ENCODE measurements around the gene ESYT1.

DNA sequence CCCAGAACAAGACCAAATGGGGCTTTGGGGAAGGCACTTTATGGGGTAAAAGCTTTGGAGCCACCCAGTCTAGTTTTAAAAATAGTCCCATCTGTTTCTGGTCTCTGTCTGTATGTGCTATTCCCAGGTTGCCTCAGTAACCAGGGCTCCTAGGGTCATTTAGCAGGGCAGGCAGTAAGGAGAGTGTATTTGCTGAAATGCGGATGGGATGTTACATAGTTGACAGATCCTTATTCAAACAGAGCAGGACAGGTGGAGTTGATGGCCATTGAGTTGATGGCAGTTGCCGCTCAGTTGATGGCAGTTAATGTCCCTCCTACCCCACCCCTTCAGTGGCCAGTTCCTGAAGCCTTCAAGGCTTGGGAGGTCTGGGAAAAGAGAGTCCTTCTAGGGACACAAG is 5.4 kb upstream of the ESYT1 start:
- TF ChIP-seq, protein P1, sequence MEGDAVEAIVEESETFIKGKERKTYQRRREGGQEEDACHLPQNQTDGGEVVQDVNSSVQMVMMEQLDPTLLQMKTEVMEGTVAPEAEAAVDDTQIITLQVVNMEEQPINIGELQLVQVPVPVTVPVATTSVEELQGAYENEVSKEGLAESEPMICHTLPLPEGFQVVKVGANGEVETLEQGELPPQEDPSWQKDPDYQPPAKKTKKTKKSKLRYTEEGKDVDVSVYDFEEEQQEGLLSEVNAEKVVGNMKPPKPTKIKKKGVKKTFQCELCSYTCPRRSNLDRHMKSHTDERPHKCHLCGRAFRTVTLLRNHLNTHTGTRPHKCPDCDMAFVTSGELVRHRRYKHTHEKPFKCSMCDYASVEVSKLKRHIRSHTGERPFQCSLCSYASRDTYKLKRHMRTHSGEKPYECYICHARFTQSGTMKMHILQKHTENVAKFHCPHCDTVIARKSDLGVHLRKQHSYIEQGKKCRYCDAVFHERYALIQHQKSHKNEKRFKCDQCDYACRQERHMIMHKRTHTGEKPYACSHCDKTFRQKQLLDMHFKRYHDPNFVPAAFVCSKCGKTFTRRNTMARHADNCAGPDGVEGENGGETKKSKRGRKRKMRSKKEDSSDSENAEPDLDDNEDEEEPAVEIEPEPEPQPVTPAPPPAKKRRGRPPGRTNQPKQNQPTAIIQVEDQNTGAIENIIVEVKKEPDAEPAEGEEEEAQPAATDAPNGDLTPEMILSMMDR (IDR thresholded peaks at IDR 0.05): no peak
- no peak for TF ChIP-seq EP300 (IDR thresholded peaks at IDR 0.05)
- no peak for TF ChIP-seq POLR2A (IDR thresholded peaks at IDR 0.05; ENCODE audit: low read depth)
- no peak for TF ChIP-seq POLR2AphosphoS5 (IDR thresholded peaks at IDR 0.05)
